ENCODE results near the gene CHMP4A.

DNA sequence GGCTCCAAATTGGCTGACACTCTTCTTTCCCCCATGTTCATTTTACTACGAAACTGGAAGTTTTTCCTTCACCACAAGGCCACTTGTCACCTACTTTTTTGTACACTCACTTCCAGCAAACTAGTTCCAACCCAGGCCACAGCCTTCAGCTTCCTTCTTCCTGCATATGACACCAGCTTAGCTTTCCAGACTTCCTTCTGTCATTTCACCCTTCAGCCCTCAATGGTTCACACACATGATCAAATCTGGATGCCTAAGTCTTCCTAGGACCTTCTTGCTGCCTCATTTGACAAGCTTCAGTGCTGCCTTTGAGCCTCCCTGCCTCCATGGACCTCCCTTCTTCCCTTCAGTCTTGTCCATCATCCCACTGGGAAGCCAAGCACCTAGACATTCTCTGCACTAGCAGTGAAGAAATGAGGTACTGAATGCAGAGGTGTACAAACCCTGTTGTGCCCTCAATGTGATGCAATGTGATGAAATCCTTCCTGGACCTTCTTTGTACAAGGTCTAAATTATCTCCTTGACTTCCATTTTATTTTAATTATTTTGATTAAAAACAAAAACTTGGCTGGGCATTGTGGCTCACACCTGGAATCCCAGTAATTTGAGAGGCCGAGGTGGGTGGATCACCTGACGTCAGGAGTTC lies 45.7 kb downstream of the CHMP4A start:
- TF ChIP-seq EZH2 (IDR thresholded peaks at IDR 0.05; ENCODE audit: borderline replicate concordance, low read depth, low read length, poor library complexity, severe bottlenecking), result no peak
- TF ChIP-seq, protein P1, sequence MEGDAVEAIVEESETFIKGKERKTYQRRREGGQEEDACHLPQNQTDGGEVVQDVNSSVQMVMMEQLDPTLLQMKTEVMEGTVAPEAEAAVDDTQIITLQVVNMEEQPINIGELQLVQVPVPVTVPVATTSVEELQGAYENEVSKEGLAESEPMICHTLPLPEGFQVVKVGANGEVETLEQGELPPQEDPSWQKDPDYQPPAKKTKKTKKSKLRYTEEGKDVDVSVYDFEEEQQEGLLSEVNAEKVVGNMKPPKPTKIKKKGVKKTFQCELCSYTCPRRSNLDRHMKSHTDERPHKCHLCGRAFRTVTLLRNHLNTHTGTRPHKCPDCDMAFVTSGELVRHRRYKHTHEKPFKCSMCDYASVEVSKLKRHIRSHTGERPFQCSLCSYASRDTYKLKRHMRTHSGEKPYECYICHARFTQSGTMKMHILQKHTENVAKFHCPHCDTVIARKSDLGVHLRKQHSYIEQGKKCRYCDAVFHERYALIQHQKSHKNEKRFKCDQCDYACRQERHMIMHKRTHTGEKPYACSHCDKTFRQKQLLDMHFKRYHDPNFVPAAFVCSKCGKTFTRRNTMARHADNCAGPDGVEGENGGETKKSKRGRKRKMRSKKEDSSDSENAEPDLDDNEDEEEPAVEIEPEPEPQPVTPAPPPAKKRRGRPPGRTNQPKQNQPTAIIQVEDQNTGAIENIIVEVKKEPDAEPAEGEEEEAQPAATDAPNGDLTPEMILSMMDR (conservative IDR thresholded peaks at IDR 0.05; ENCODE audit: low read depth, low read length), result no peak
